ENCODE data around the gene NEBL.

The NEBL gene

DNA sequence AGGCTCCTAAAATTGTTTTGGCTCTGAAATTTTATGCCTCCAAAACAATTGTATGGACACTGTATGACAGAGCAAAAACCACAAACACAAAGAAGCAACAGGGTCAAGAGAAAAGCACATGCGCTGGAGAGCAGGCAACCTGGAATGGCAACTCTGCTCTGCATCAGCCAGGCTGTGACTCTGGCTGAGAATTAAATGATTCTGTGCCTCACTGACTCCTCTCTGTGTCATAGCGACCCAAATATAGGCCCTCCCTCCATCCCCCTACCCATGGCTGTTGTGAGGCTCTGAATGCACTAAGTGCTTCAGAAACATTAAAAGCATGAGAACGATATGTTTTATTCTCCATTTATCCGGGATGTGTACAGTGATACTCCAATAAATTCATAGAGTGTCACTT, 24.9 kb upstream of the NEBL start:
- Histone ChIP-seq H4K91ac (ENCODE audit: low read length) (no peak overlapping the region), H2AFZ (ENCODE audit: low read depth, low read length) (no peak overlapping the region), H3K4ac (ENCODE audit: low read depth in 1 of 2, low read length in 2 of 2) (no peak overlapping the region), H2BK120ac (ENCODE audit: low read depth, low read length) (no peak overlapping the region), H3K27me3 (ENCODE audit: control insufficient read depth in 1 of 2, insufficient read depth in 1 of 2, low read length in 2 of 2) (no peaks in the 10 kb centered on the region), H3K9ac (ENCODE audit: low read length) (no peak overlapping the region), H2BK5ac (ENCODE audit: low read depth, low read length, poor library complexity, severe bottlenecking) (no peak overlapping the region), H3K23ac (ENCODE audit: low read length in 2 of 2) (no peak overlapping the region), H3K4me2 (ENCODE audit: low read length, poor library complexity, severe bottlenecking) (no peak overlapping the region), H3K18ac (ENCODE audit: low read depth in 1 of 2, low read length in 2 of 2) (no peak overlapping the region), H4K8ac (ENCODE audit: low read length) (no peak overlapping the region), H3K9me3 (ENCODE audit: control insufficient read depth, low read length) (no peaks in the 10 kb centered on the region), H3K4me3 (ENCODE audit: insufficient read depth in 1 of 2, low read depth in 1 of 2, low read length in 2 of 2) (no peak overlapping the region), H3K27ac (ENCODE audit: low read length, poor library complexity, severe bottlenecking) (no peak overlapping the region), H2BK12ac (ENCODE audit: low read length in 2 of 2) (no peak overlapping the region), H2AK5ac (ENCODE audit: low read length, severe bottlenecking) (no peak overlapping the region), H3K4me1 (ENCODE audit: control insufficient read depth, insufficient read depth, low read depth, low read length) (no peaks in the 10 kb centered on the region), H3K14ac (ENCODE audit: low read length in 2 of 2) (no peak overlapping the region), H3K36me3 (ENCODE audit: control insufficient read depth in 1 of 2, insufficient read depth in 2 of 2, low read depth in 1 of 2, low read length in 2 of 2) (no peaks in the 10 kb centered on the region), H3K79me1 (replicated peaks; ENCODE audit: low read length, poor library complexity, severe bottlenecking) (no peaks in the 10 kb centered on the region), H2BK15ac (ENCODE audit: low read depth, poor library complexity, severe bottlenecking) (no peak overlapping the region)
- no peak for DNase-seq
- 95% methylated on average over 4 of the region's 4 CpGs for WGBS

DNA sequence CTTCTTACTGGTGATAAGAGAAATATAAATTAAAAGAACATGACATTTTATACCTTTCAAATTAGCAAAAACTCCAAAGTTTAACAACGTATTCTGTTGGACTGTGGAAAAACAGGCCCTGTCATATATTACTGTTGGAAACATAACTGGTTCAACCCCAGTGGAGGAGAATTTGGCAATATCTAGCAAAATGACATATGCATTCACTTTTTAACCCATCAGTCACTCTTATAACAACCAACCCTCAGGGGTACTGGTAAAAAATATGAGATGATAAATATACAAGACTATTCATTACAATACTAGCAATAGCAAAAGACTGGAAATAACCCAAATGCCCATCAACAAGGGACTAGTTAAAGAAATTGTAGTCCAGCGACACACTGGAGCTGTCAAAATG, 22.9 kb upstream of the NEBL start:
- Histone ChIP-seq H2BK12ac (ENCODE audit: low read length in 2 of 2) (no peak overlapping the region), H3K23ac (ENCODE audit: low read length in 2 of 2) (no peak overlapping the region), H4K8ac (ENCODE audit: low read length) (no peak overlapping the region), H3K4me2 (ENCODE audit: low read length, poor library complexity, severe bottlenecking) (no peak overlapping the region), H3K18ac (ENCODE audit: low read depth in 1 of 2, low read length in 2 of 2) (no peak overlapping the region), H3K79me1 (replicated peaks; ENCODE audit: low read length, poor library complexity, severe bottlenecking) (no peaks in the 10 kb centered on the region), H3K27ac (ENCODE audit: low read length, poor library complexity, severe bottlenecking) (no peak overlapping the region), H3K14ac (ENCODE audit: low read length in 2 of 2) (no peak overlapping the region), H3K36me3 (ENCODE audit: control insufficient read depth in 1 of 2, insufficient read depth in 2 of 2, low read depth in 1 of 2, low read length in 2 of 2) (no peaks in the 10 kb centered on the region), H2BK15ac (ENCODE audit: low read depth, poor library complexity, severe bottlenecking) (no peak overlapping the region), H3K4me1 (ENCODE audit: control insufficient read depth, insufficient read depth, low read depth, low read length) (no peaks in the 10 kb centered on the region), H2BK120ac (ENCODE audit: low read depth, low read length) (no peak overlapping the region), H4K91ac (ENCODE audit: low read length) (no peak overlapping the region), H3K27me3 (ENCODE audit: control insufficient read depth in 1 of 2, insufficient read depth in 1 of 2, low read length in 2 of 2) (no peaks in the 10 kb centered on the region), H2BK5ac (ENCODE audit: low read depth, low read length, poor library complexity, severe bottlenecking) (no peak overlapping the region), H3K9me3 (ENCODE audit: control insufficient read depth, low read length) (no peaks in the 10 kb centered on the region), H3K4ac (ENCODE audit: low read depth in 1 of 2, low read length in 2 of 2) (no peak overlapping the region), H2AK5ac (ENCODE audit: low read length, severe bottlenecking) (no peak overlapping the region), H2AFZ (ENCODE audit: low read depth, low read length) (no peak overlapping the region), H3K4me3 (ENCODE audit: insufficient read depth in 1 of 2, low read depth in 1 of 2, low read length in 2 of 2) (no peak overlapping the region), H3K9ac (ENCODE audit: low read length) (no peak overlapping the region)
- no peak for DNase-seq
- 100% methylated on average over 1 of the region's 2 CpGs for WGBS

DNA sequence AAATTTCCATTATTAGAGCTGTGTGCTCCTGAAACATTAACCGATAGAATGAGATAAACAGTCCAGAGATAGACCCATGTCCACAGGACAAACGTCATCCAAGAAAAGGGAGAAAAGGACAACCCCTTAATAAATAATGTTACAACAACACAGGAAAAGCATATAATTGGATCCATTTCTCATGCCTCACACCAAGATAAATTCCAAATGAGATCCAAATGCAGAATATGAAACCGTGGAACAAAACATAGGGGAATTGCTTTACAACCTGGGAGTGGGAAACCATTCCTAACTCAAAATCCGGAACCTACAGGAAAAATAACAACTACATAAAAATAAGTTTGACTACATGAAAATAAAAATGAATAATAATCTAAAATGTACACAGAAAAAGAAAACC, 22.4 kb upstream of the NEBL start:
- no peak overlapping the region for H3K14ac ChIP-seq (ENCODE audit: low read length in 2 of 2)
- no peak overlapping the region for H2BK15ac ChIP-seq (ENCODE audit: low read depth, poor library complexity, severe bottlenecking)
- no peak overlapping the region for H2AFZ ChIP-seq (ENCODE audit: low read depth, low read length)
- H2AK5ac ChIP-seq (ENCODE audit: low read length, severe bottlenecking), result no peak overlapping the region
- H3K4ac ChIP-seq (ENCODE audit: low read depth in 1 of 2, low read length in 2 of 2), result no peak overlapping the region
- no peaks in the 10 kb centered on the region for H3K27me3 ChIP-seq (ENCODE audit: control insufficient read depth in 1 of 2, insufficient read depth in 1 of 2, low read length in 2 of 2)
- WGBS, result 98% methylated on average over 3 of the region's 4 CpGs
- H3K18ac ChIP-seq (ENCODE audit: low read depth in 1 of 2, low read length in 2 of 2), result no peak overlapping the region
- H3K4me3 ChIP-seq (ENCODE audit: insufficient read depth in 1 of 2, low read depth in 1 of 2, low read length in 2 of 2), result no peak overlapping the region
- no peaks in the 10 kb centered on the region for H3K9me3 ChIP-seq (ENCODE audit: control insufficient read depth, low read length)
- no peak overlapping the region for H2BK12ac ChIP-seq (ENCODE audit: low read length in 2 of 2)
- no peak for DNase-seq
- H3K36me3 ChIP-seq (ENCODE audit: control insufficient read depth in 1 of 2, insufficient read depth in 2 of 2, low read depth in 1 of 2, low read length in 2 of 2), result no peaks in the 10 kb centered on the region
- no peak overlapping the region for H3K9ac ChIP-seq (ENCODE audit: low read length)
- H2BK5ac ChIP-seq (ENCODE audit: low read depth, low read length, poor library complexity, severe bottlenecking), result no peak overlapping the region
- no peak overlapping the region for H4K91ac ChIP-seq (ENCODE audit: low read length)
- no peaks in the 10 kb centered on the region for H3K4me1 ChIP-seq (ENCODE audit: control insufficient read depth, insufficient read depth, low read depth, low read length)
- no peak overlapping the region for H3K27ac ChIP-seq (ENCODE audit: low read length, poor library complexity, severe bottlenecking)
- no peaks in the 10 kb centered on the region for H3K79me1 ChIP-seq (replicated peaks; ENCODE audit: low read length, poor library complexity, severe bottlenecking)
- H4K8ac ChIP-seq (ENCODE audit: low read length), result no peak overlapping the region
- no peak overlapping the region for H3K23ac ChIP-seq (ENCODE audit: low read length in 2 of 2)
- no peak overlapping the region for H2BK120ac ChIP-seq (ENCODE audit: low read depth, low read length)
- H3K4me2 ChIP-seq (ENCODE audit: low read length, poor library complexity, severe bottlenecking), result no peak overlapping the region

DNA sequence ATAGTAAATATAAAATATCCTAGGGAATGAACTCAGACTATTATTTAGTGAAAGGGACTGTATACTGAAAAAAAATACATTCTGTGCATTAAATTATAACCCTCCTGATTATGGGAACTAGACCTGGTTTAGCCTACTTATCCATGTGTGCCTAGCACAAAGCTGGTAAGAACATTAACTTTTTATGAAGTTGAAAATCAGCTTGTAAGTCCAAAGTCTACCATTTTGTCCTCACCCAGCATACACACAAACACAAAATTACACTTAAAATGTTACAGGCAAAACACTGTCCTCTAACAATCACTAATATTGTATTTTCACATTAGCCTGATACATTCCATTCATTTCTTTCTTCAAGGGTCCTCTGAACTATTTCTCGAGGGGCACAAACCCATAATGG, 19.9 kb upstream of the NEBL start:
- H3K36me3 ChIP-seq (ENCODE audit: control insufficient read depth in 1 of 2, insufficient read depth in 2 of 2, low read depth in 1 of 2, low read length in 2 of 2), result no peaks in the 10 kb centered on the region
- H3K79me1 ChIP-seq (replicated peaks; ENCODE audit: low read length, poor library complexity, severe bottlenecking), result no peaks in the 10 kb centered on the region
- no peaks in the 10 kb centered on the region for H3K27me3 ChIP-seq (ENCODE audit: control insufficient read depth in 1 of 2, insufficient read depth in 1 of 2, low read length in 2 of 2)
- H2BK5ac ChIP-seq (ENCODE audit: low read depth, low read length, poor library complexity, severe bottlenecking), result no peak overlapping the region
- 100% methylated on average over 1 of the region's 1 CpG for WGBS
- no peaks in the 10 kb centered on the region for H3K4me1 ChIP-seq (ENCODE audit: control insufficient read depth, insufficient read depth, low read depth, low read length)
- H4K91ac ChIP-seq (ENCODE audit: low read length), result no peak overlapping the region
- no peak overlapping the region for H3K4me3 ChIP-seq (ENCODE audit: insufficient read depth in 1 of 2, low read depth in 1 of 2, low read length in 2 of 2)
- no peak overlapping the region for H3K27ac ChIP-seq (ENCODE audit: low read length, poor library complexity, severe bottlenecking)
- H3K18ac ChIP-seq (ENCODE audit: low read depth in 1 of 2, low read length in 2 of 2), result no peak overlapping the region
- no peak overlapping the region for H2BK15ac ChIP-seq (ENCODE audit: low read depth, poor library complexity, severe bottlenecking)
- H2AK5ac ChIP-seq (ENCODE audit: low read length, severe bottlenecking), result no peak overlapping the region
- H3K9ac ChIP-seq (ENCODE audit: low read length), result no peak overlapping the region
- no peak overlapping the region for H3K23ac ChIP-seq (ENCODE audit: low read length in 2 of 2)
- no peak overlapping the region for H2BK120ac ChIP-seq (ENCODE audit: low read depth, low read length)
- no peak overlapping the region for H3K4me2 ChIP-seq (ENCODE audit: low read length, poor library complexity, severe bottlenecking)
- no peak overlapping the region for H4K8ac ChIP-seq (ENCODE audit: low read length)
- no peak overlapping the region for H2AFZ ChIP-seq (ENCODE audit: low read depth, low read length)
- no peak overlapping the region for H3K14ac ChIP-seq (ENCODE audit: low read length in 2 of 2)
- no peak for DNase-seq
- no peak overlapping the region for H3K4ac ChIP-seq (ENCODE audit: low read depth in 1 of 2, low read length in 2 of 2)
- H2BK12ac ChIP-seq (ENCODE audit: low read length in 2 of 2), result no peak overlapping the region
- H3K9me3 ChIP-seq (ENCODE audit: control insufficient read depth, low read length), result no peaks in the 10 kb centered on the region

All from mesenchymal stem cell (in vitro differentiated cells and primary cell).